GM12878 (cell line): ENCODE results near the gene SLC34A3.

Source experiments
- CREB1 ChIP-seq: IDR thresholded peaks from 2 replicates; pipeline ENCODE4 v1.6.1; 2012; ENCODE audit warnings: low read depth, mild to moderate bottlenecking, inconsistent platforms
- EP300 ChIP-seq, 2 experiments: fragments of 150-350 bp in 1 of 2; IDR thresholded peaks; 2 replicates each; pipeline ENCODE4 v1.6.1; 2011 to 2012; ENCODE audit warnings: low read depth in 2 of 2, low read length in 2 of 2, borderline replicate concordance in 1 of 2, improper control_type of control experiment in 1 of 2, inconsistent platforms in 1 of 2; ENCODE audit not compliant: control insufficient read depth in 1 of 2
- MTA2 ChIP-seq: fragments of 450-650 bp; IDR thresholded peaks from 2 replicates; pipeline ENCODE4 v1.6.1; 2016; ENCODE audit warnings: low read depth, mild to moderate bottlenecking, moderate library complexity
- POLR2A ChIP-seq: IDR thresholded peaks from 2 replicates; pipeline ENCODE4 v1.6.1; 2011; ENCODE audit warnings: low read depth, mild to moderate bottlenecking, low read length
- TF ChIP-seq, protein P1 (sequence below), 3 experiments: IDR thresholded peaks in 2 of 3; conservative IDR thresholded peaks in 1 of 3; 2 replicates each; pipeline ENCODE4 v1.5.1; 2011; ENCODE audit warnings: low read depth in 3 of 3, low read length in 3 of 3, mild to moderate bottlenecking in 3 of 3, control low read depth in 2 of 3, moderate library complexity in 2 of 3, inconsistent platforms in 1 of 3, mixed read lengths in 1 of 3; ENCODE audit not compliant: control insufficient read depth in 2 of 3, insufficient read depth in 1 of 3; ENCODE audit errors: extremely low read depth in 1 of 3
- TF ChIP-seq, protein P2 (sequence below): IDR thresholded peaks from 2 replicates; pipeline ENCODE4 v1.6.1; 2012; ENCODE audit warnings: low read depth, low read length, improper control_type of control experiment
- TF ChIP-seq, protein P3 (sequence below): IDR thresholded peaks from 2 replicates; pipeline ENCODE4 v1.6.1; 2011; ENCODE audit warnings: low read depth, mild to moderate bottlenecking, low read length, moderate library complexity, borderline replicate concordance; ENCODE audit errors: extremely low read depth

DNA sequence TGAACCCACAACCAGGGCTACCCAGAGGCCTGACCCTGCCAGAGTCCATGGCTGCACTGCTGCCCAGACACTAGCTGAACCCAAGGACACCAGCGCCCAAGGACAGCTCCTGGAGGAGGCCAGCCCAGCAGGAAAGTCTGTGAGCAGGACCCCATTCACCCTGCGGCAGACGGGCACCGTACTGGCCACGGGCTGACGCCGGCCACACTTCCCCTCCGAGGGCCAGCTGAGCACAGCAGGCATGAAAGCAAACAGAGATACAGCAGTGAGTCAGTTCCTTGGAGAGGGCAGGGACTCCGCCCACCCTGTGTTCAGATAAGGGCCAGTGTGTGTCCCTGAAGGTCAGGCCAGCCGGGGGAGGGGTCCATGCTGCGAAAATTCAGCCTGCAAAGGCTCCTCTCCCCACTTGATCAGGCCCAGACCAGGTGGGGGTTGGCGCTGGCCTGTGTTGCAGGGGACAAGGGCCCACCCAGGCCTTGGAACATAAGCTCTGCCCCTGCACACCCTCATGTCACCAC lies 11.9 kb upstream of the SLC34A3 start:
- TF ChIP-seq, protein P1, sequence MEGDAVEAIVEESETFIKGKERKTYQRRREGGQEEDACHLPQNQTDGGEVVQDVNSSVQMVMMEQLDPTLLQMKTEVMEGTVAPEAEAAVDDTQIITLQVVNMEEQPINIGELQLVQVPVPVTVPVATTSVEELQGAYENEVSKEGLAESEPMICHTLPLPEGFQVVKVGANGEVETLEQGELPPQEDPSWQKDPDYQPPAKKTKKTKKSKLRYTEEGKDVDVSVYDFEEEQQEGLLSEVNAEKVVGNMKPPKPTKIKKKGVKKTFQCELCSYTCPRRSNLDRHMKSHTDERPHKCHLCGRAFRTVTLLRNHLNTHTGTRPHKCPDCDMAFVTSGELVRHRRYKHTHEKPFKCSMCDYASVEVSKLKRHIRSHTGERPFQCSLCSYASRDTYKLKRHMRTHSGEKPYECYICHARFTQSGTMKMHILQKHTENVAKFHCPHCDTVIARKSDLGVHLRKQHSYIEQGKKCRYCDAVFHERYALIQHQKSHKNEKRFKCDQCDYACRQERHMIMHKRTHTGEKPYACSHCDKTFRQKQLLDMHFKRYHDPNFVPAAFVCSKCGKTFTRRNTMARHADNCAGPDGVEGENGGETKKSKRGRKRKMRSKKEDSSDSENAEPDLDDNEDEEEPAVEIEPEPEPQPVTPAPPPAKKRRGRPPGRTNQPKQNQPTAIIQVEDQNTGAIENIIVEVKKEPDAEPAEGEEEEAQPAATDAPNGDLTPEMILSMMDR (IDR thresholded peaks at IDR 0.05 in 2 of 3, conservative IDR thresholded peaks at IDR 0.05 in 1 of 3; ENCODE audit: control insufficient read depth in 2 of 3, extremely low read depth in 1 of 3, insufficient read depth in 1 of 3, low read depth in 3 of 3, low read length in 3 of 3) = no peak
- TF ChIP-seq POLR2A (peak; percentile 39; the same call in 1 of the 2 replicates), EP300 (IDR thresholded peaks at IDR 0.05; ENCODE audit: borderline replicate concordance in 1 of 2, control insufficient read depth in 1 of 2, low read depth in 2 of 2, low read length in 2 of 2) (no peak), MTA2 (no peak), CREB1 (no peak)
- TF ChIP-seq, protein P2, sequence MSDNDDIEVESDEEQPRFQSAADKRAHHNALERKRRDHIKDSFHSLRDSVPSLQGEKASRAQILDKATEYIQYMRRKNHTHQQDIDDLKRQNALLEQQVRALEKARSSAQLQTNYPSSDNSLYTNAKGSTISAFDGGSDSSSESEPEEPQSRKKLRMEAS = no peak
- TF ChIP-seq, protein P3, sequence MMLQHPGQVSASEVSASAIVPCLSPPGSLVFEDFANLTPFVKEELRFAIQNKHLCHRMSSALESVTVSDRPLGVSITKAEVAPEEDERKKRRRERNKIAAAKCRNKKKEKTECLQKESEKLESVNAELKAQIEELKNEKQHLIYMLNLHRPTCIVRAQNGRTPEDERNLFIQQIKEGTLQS = no peak
